RWPE1 (cell line): ENCODE data around the gene SEM1.
A peak's percentile ranks its signal among the peaks of the same experiment; 100 is the strongest.
"Not testable (repeated sequence)": the region's sequence is repeated elsewhere in the genome, so short reads cannot be mapped to it uniquely, and the experiment has no call there.

Experiments
- CTCF ChIA-PET: fragments of 350-600 bp; sonication (Branson Sonifier 250); formaldehyde crosslinking; extraction: SDS; loops from one replicate; lab custom pipeline; 2021; lab: Yijun Ruan, JAX
- POLR2A ChIA-PET: fragments of 400-600 bp; formaldehyde crosslinking; extraction: SDS; loops from one replicate; lab custom pipeline; 2020; ENCODE audit warnings: antibody characterized with exemption; ENCODE audit not compliant: low non-redundant PET; lab: Yijun Ruan, JAX
- DNase-seq: peaks from one replicate; pipeline ENCODE4 v3.0.0; 2012; ENCODE audit warnings: low spot score
- H3K27ac ChIP-seq: fragments of 450-650 bp; 2 replicates; pipeline ENCODE4 v1.5.1; 2017
- TF ChIP-seq, protein P1 (sequence below): fragments of 450-650 bp; conservative IDR thresholded peaks from 2 replicates; pipeline ENCODE4 v1.5.1; 2017; ENCODE audit warnings: low read depth, mild to moderate bottlenecking

Gene SEM1

DNA sequence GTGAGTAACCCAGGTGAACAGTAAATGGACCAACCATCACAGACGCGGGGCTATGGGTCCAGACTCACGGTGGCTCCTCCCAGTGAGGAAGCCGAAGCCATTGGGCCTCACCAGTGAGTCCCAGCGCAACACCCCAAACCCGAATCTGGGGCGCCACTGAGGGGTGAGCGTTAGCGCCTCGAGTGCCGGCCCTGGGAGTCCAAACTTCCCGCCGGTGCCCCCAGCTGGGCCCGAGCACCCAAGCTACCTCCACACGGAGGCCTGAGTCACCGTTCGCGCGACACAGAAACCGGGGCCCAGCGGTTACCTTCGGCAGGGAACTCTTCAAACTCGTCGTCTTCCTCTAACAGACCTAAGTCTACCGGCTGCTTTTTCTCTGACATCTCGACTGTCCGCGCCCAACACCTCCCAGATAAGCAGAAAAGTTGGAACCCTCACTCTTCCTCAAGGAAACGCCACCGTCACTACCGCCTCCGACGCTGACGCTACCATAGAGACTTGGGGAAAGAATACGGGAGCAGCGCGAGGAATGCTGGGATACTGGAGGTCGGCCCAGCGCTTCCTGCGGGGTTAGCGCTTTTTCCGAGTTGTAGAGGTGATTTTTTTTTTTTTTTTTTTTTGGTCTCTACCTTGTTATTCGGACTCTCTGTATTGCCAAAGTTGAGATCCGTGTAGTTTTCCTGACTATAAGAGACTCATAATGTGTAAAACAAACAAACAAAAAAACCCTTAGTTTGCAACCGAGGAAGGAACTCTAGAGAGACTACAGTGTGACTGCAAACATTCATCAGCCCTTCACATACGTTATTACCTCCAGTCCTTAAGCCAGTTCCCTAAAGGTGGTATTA lies at the start of gene SEM1:
Gene SEM1 (minus strand): TSS at position 466 of the 848 bp plus-strand sequence. CDS start 83 bp downstream, at position 383.
- CTCF ChIA-PET = interaction anchor here (0.6 to 0.9 kb wide), 3 partner anchors 114 to 318 kb away, joined by 3 to 4 read pairs (median 4); partner anchors contain the start of gene DLX5
- H3K27ac ChIP-seq = peak within 1 kb of the TSS; percentile 93
- POLR2A ChIA-PET = interaction anchor here (0.5 kb wide), 1 partner anchor 260 kb away, joined by 4 read pairs; no protein-coding TSS in a partner anchor

DNA sequence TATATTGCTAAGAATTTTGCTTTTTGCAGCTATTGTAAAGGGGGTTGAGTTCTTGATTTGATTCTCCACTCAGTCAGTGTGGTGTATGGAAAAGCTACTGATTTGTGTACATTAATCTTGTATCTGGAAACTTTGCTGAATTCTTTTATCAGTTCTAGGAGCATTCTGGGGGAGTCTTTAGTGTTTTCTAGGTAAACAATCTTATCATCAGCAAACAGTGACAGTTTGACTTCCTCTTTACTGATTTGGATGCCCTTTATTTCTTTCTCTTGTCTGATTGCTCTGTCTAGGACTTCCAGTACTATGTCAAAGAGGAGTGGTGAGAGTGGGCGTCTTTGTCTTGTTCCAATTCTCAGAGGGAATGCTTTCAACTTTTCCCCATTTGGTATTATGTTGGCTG lies 48.2 kb upstream of the SEM1 start:
- POLR2A ChIA-PET, CTCF ChIA-PET, DNase-seq, H3K27ac ChIP-seq: not testable (repeated sequence)

More for the DNA sequence above, at the start of gene SEM1:
- DNase-seq = peak; percentile 73
- TF ChIP-seq, protein P1, sequence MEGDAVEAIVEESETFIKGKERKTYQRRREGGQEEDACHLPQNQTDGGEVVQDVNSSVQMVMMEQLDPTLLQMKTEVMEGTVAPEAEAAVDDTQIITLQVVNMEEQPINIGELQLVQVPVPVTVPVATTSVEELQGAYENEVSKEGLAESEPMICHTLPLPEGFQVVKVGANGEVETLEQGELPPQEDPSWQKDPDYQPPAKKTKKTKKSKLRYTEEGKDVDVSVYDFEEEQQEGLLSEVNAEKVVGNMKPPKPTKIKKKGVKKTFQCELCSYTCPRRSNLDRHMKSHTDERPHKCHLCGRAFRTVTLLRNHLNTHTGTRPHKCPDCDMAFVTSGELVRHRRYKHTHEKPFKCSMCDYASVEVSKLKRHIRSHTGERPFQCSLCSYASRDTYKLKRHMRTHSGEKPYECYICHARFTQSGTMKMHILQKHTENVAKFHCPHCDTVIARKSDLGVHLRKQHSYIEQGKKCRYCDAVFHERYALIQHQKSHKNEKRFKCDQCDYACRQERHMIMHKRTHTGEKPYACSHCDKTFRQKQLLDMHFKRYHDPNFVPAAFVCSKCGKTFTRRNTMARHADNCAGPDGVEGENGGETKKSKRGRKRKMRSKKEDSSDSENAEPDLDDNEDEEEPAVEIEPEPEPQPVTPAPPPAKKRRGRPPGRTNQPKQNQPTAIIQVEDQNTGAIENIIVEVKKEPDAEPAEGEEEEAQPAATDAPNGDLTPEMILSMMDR = no peak

DNA sequence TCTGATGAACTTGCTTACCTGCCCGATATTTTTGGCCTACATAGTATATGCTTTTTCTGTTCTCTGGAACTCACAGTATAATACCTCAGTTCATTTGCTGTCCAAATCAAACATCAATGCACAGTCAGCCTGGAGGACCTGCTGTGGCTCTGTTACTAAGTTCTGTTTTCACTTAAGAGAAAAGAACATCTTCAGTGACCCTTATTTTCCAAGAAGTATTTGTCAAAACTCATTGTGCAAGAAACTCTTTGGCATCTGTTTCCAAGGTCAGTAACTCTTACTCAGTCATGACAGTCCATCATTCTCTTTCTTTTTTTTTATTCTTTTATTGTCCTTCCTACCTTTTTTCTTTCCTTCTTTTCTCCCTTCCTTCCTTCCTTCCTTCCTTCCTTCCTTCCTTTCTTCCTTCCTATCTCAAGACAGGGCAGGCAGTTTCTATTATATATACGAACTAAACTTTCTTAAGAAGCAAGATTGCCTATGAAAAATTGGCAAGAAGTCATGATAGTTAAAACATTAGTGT lies 37.8 kb upstream of the SEM1 start:
- CTCF ChIA-PET = no interaction called here
- DNase-seq = no peak
- TF ChIP-seq, protein P1 = no peak
- POLR2A ChIA-PET = no interaction called here
- no peak overlapping the region for H3K27ac ChIP-seq

DNA sequence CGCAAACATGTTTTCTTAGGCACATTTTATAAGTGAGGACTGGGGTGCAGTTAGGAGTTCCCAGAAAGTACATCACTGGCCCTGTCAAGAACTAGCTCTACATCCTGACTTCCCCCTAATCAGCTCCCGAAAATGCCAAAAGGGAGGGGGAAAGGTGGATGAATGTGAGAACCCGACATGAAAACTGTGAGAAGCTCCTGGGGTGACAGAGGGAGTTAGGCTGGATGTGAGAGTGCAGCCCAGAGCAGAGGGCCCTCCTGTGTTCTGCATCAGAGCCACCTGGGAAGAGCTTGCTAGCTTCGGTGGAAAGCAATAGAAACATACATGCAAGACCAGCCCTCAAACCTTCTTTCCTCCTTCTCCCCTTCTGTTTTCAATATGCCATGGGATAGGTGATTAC lies 30.5 kb upstream of the SEM1 start:
- POLR2A ChIA-PET = no interaction called here
- TF ChIP-seq, protein P1 = no peak
- no peak for DNase-seq
- CTCF ChIA-PET = interaction anchor here (0.5 kb wide), 1 partner anchor 166 kb away, joined by 3 read pairs; no protein-coding TSS in a partner anchor
- H3K27ac ChIP-seq = no peak overlapping the region

DNA sequence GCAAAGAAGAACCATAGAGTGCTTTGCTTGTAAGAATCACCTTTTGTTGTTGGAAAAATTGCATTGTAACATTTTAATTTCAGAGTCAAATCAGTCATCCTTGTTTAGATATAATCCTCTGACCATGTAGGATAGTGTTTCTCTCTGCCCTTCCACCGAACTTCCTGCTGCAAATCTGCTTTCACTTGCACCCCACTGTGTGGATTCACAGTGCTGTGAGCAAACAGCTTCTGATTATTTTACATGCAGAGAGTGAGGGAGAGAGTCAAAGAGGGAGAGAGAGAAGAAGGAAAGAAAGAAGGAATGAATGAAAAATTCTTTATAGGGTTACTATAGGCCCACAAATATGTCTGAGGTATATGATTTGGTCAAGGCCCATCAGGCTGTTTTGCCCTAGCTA lies 30.0 kb upstream of the SEM1 start:
- TF ChIP-seq, protein P1 = no peak
- DNase-seq = no peak
- ChIA-PET POLR2A (no interaction called here), CTCF (no interaction called here)
- H3K27ac ChIP-seq = no peak overlapping the region

DNA sequence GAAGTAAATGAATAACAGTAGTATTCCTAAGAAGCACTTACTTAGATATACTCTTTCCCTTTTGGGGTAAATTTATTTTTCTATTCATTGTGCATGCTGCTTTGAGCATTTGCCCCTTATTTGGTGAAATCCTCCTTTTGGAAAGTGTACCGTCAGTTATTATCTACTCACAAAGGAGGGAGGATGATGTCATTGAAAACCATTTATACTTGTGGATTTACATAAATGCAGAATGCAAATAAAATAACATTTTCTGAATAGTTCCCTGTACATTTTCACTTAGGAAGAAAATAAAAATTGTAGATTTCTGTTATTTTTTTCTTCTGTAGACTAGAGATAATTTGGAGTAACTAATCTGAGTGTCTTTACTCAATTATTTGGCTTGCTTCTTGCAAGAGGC lies 29.5 kb upstream of the SEM1 start:
- POLR2A ChIA-PET = no interaction called here

More for the DNA sequence above, 29.5 kb upstream of the SEM1 start:
- CTCF ChIA-PET = no interaction called here
- TF ChIP-seq, protein P1 = no peak
- no peak overlapping the region for H3K27ac ChIP-seq
- DNase-seq = no peak
